Activated T-helper 17 cell treated with anti-CD3 and anti-CD28 coated beads, Interleukin-2, amount 50 U/mL, for 72 hours (primary cell): ENCODE measurements around the gene MARCHF3. TPM values are rescaled to one million over a fixed set of nuclear protein-coding genes. Genes with fewer than 3 reads are reported as not detected.

Source experiments
- ATAC-seq: fragments of 150-1000 bp; cut with Tn5 transposase; replicated peaks from 2 replicates; pipeline ENCODE4 v1.10.0; 2021; ENCODE audit warnings: mild to moderate bottlenecking, moderate library complexity
- H3K27ac Mint-ChIP-seq: one replicate; pipeline ENCODE4 v1.8.0; 2022; ENCODE audit warnings: mixed read lengths
- H3K27me3 Mint-ChIP-seq: one replicate; pipeline ENCODE4 v1.8.0; 2022; ENCODE audit warnings: mixed read lengths
- H3K36me3 Mint-ChIP-seq: one replicate; pipeline ENCODE4 v1.8.0; 2022; ENCODE audit warnings: low read depth, mild to moderate bottlenecking, mixed read lengths
- H3K4me1 Mint-ChIP-seq: one replicate; pipeline ENCODE4 v1.8.0; 2022; ENCODE audit warnings: mixed read lengths
- H3K4me3 Mint-ChIP-seq: one replicate; pipeline ENCODE4 v1.8.0; 2022; ENCODE audit warnings: mild to moderate bottlenecking, mixed read lengths
- H3K9me3 Mint-ChIP-seq: one replicate; pipeline ENCODE4 v1.8.0; 2022; ENCODE audit warnings: mixed read lengths
- total RNA-seq, 2 donors: library from RNA; stranded (reverse); gene quantifications; one replicate each; pipeline ENCODE4 v1.2.3, GENCODE V29; 2022

Gene MARCHF3
- total RNA-seq, 2 donors from 2014 or later, result 2.3 to 2.9 TPM

DNA sequence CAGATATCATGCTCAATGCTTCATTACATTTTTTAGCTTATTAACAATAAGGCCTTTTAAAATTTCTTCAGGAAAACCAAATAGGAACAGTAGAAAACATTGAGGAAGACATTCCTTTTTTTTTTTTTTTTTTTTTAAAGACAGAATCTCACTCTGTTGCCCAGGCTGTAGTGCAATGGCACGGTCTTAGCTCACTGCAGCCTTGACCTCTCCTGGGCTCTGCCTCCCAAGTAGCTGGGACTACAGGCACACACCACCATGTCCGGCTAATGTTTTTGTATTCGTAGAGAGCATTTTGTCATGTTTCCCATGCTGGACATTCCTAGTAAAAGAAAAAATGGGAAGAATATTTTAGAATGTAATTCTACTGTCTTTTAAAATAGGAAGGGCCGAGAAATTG is 193.1 kb downstream of the MARCHF3 start:
- Mint-ChIP-seq H3K27me3 (no peaks in the 10 kb centered on the region), H3K9me3 (no peaks in the 10 kb centered on the region), H3K4me1 (no peaks in the 10 kb centered on the region), H3K4me3 (no peak overlapping the region), H3K27ac (no peak overlapping the region), H3K36me3 (peaks cover 71% of the 10 kb centered on the region)
- ATAC-seq, result no peak

DNA sequence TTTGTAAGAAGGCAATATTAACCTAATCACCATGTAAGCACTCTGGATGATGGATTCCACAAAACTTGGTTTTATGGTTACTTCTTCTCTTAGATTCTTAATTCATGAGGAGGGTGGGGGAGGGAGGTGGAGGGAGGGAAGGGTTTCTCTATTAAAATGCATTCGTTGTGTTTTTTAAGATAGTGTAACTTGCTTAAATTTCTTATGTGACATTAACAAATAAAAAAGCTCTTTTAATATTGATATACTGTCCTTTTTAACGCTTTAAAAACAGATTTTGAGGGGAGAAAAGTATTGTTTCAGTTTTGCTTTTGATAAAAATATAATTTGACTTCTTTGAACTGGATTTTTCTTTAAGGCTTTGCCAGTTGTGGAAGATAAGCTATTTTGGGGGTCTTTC is 193.6 kb downstream of the MARCHF3 start:
- no peaks in the 10 kb centered on the region for H3K4me1 Mint-ChIP-seq
- no peaks in the 10 kb centered on the region for H3K27me3 Mint-ChIP-seq
- no peak for ATAC-seq
- H3K36me3 Mint-ChIP-seq, result peaks cover 76% of the 10 kb centered on the region
- H3K9me3 Mint-ChIP-seq, result no peaks in the 10 kb centered on the region
- H3K27ac Mint-ChIP-seq, result no peak overlapping the region
- no peak overlapping the region for H3K4me3 Mint-ChIP-seq

DNA sequence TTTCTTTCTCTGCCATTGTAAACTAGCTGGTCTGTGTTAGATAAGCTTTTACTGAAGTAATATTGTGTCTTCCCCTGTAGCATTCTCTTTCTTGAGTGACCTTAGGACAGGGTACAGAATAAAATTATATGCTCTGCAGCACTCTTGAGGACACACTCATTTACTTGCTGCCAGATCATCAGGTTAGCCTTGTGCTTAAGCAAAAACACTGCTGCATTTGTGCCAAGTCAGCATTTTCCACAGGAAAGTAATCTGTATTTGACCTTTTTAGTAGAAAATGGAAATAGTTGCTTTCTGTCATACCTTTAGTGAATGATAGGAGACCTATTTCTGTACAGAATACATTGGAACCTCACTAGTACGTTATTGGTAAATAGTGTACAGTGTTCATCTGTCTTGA is 199.2 kb downstream of the MARCHF3 start:
- Mint-ChIP-seq H3K4me3 (no peak overlapping the region), H3K36me3 (peaks cover 100% of the 10 kb centered on the region), H3K9me3 (no peaks in the 10 kb centered on the region), H3K27ac (no peak overlapping the region), H3K4me1 (no peaks in the 10 kb centered on the region), H3K27me3 (no peaks in the 10 kb centered on the region)
- no peak for ATAC-seq

DNA sequence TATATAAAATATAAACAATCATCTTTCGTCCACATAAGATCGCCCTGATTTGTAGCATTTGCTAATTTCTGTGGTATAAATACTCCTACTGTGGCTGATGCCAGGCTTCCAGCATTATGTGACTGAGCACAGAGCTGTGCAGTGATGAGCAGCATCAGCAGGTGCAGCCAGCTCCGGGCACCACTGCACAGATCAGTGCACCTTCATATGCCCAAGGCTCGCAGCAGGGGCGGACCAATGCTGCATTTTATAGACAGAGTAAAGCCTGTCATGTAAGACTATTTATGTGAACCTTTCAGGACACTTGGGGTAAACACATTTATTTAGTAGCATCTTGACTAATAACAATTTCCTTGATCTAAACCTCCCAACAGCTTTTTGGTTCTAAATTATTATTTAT is 200.3 kb downstream of the MARCHF3 start:
- no peaks in the 10 kb centered on the region for H3K4me1 Mint-ChIP-seq
- peaks cover 100% of the 10 kb centered on the region for H3K36me3 Mint-ChIP-seq
- no peak overlapping the region for H3K4me3 Mint-ChIP-seq
- no peaks in the 10 kb centered on the region for H3K9me3 Mint-ChIP-seq
- H3K27me3 Mint-ChIP-seq, result no peaks in the 10 kb centered on the region
- ATAC-seq, result no peak
- no peak overlapping the region for H3K27ac Mint-ChIP-seq

DNA sequence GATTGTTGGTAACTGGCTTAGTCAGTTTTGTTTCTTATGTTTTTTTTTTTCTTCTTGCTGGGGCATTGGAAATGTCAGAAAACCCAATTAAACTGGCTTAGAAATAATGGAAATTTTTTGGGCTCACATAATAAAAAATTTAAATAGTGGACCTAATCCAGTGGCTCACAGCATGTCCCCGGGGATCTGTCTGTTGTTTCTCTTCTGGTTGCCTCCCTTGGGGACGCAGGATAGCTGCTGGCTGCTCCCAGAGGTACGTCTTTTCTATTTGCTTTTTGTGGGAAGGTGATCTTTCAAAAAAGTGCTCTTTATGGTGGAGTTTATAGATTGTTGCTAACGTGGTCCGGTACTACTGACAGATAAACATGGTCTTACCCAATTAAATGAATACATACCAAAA is 201.3 kb downstream of the MARCHF3 start:
- H3K4me1 Mint-ChIP-seq, result no peaks in the 10 kb centered on the region
- H3K27ac Mint-ChIP-seq, result no peak overlapping the region
- no peaks in the 10 kb centered on the region for H3K27me3 Mint-ChIP-seq
- no peak overlapping the region for H3K4me3 Mint-ChIP-seq
- no peaks in the 10 kb centered on the region for H3K9me3 Mint-ChIP-seq
- peaks cover 100% of the 10 kb centered on the region for H3K36me3 Mint-ChIP-seq
- no peak for ATAC-seq

DNA sequence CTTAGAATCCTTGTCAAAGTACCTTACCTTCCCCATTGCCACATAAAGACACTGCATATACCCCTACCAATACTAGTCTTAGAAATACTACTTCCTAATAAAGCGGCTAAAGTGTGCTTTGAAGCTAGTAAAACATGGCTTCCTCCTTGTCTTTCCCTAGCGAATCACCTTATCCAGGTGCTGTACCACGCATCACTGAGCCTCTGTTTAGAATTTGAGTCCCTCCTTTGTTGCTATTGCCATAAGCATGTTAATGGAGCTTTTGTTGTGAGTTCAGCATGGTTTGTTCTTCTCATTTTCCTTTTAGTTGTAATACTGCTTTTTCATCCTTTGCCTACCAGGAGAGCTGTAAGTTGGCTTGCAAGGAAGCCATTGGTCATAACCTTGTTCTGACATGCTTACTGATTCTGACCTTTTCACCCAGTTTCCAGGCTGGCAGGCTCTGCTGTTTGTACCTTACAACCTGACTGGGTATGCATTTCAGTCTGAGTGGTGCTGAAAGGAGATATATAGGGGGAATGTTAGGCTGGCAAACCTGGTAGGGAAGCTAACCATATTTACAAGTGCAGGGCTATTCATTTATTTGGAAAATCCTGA is 203.6 kb downstream of the MARCHF3 start:
- no peak overlapping the region for H3K27ac Mint-ChIP-seq

DNA sequence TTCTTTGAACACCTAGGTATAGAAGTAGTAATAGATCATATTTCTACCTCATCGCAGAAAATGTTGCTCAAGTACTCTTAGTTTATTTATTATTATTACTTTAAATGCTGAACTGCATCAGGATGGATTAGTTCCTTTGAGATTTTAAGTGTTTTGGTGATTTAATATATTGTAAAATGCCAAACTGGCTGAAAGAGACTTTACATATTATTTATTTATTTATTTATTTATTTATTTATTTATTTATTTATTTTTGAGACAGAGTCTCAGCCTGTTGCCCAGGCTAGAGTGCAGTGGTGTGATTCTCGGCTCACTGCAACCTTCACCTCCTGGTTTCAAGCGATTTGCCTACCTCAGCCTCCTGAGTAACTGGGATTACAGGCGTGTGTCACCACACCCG is 211.1 kb downstream of the MARCHF3 start:
- Mint-ChIP-seq H3K36me3 (peaks cover 95% of the 10 kb centered on the region), H3K9me3 (no peaks in the 10 kb centered on the region), H3K27ac (no peak overlapping the region), H3K27me3 (no peaks in the 10 kb centered on the region), H3K4me1 (no peaks in the 10 kb centered on the region), H3K4me3 (no peak overlapping the region)
- no peak for ATAC-seq

More for the DNA sequence above, 203.6 kb downstream of the MARCHF3 start:
- H3K4me1 Mint-ChIP-seq, result no peaks in the 10 kb centered on the region
- no peak overlapping the region for H3K4me3 Mint-ChIP-seq
- no peaks in the 10 kb centered on the region for H3K27me3 Mint-ChIP-seq
- H3K36me3 Mint-ChIP-seq, result peaks cover 98% of the 10 kb centered on the region
- no peaks in the 10 kb centered on the region for H3K9me3 Mint-ChIP-seq
- ATAC-seq, result no peak

DNA sequence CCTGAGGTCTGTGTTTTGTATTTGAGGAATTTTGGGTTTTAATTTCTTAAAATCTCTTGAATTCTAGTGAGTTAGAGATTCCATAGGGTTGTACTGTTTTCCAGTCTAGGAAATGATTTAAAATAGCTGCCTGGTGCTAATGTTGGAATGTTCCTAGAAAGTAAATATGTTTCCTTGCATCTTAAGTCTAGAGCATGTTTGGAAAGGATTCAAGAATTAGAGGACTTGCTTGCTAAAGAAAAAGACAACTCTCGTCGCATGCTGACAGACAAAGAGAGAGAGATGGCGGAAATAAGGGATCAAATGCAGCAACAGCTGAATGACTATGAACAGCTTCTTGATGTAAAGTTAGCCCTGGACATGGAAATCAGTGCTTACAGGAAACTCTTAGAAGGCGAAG is 211.6 kb downstream of the MARCHF3 start:
- Mint-ChIP-seq H3K4me3 (no peak overlapping the region), H3K27me3 (no peaks in the 10 kb centered on the region), H3K27ac (no peak overlapping the region), H3K36me3 (peaks cover 95% of the 10 kb centered on the region), H3K4me1 (no peaks in the 10 kb centered on the region), H3K9me3 (no peaks in the 10 kb centered on the region)
- no peak for ATAC-seq

Other genes with a start within 250 kb of the MARCHF3 start
- gene C5orf63, start 42.9 kb upstream of the MARCHF3 start, total RNA-seq, result 10 to 100 TPM; 11.0 to 12.3 TPM